Activated CD8-positive, alpha-beta T cell treated with anti-CD3 and anti-CD28 coated beads, Interleukin-2, amount 10 ng/mL, durations not matched to agents 7 days and 5 days (primary cell): ENCODE data around the gene COX8C. TPM values are rescaled to one million over a fixed set of nuclear protein-coding genes. Genes with fewer than 3 reads are reported as not detected.
"Not testable (repeated sequence)": the region's sequence is repeated elsewhere in the genome, so short reads cannot be mapped to it uniquely, and the experiment has no call there.

Source experiments
- ATAC-seq: fragments of 150-1000 bp; cut with Tn5 transposase; one replicate; pipeline ENCODE4 v1.10.0; 2021; ENCODE audit warnings: moderate library complexity
- CTCF ChIA-PET: fragments of 350-600 bp; sonication (Branson Sonifier 250); formaldehyde crosslinking; loops from one replicate; lab custom pipeline; 2021; ENCODE audit warnings: antibody characterized with exemption; lab: Charles Lee
- POLR2A ChIA-PET: fragments of 350-600 bp; sonication (Branson Sonifier 250); formaldehyde crosslinking; loops from one replicate; lab custom pipeline; 2021; ENCODE audit warnings: antibody characterized with exemption; lab: Charles Lee
- DNase-seq: peaks from one replicate; pipeline ENCODE4 v3.0.0-alpha.2; 2020
- H3K27ac Mint-ChIP-seq: one replicate; pipeline ENCODE4 v1.8.0; 2021; ENCODE audit warnings: mild to moderate bottlenecking, mixed read lengths
- H3K27me3 Mint-ChIP-seq: one replicate; pipeline ENCODE4 v1.8.0; 2021; ENCODE audit warnings: low read depth, mixed read lengths
- H3K36me3 Mint-ChIP-seq: one replicate; pipeline ENCODE4 v1.8.0; 2021; ENCODE audit warnings: low read depth, mixed read lengths
- H3K4me1 Mint-ChIP-seq: one replicate; pipeline ENCODE4 v1.8.0; 2021; ENCODE audit warnings: low read depth, mixed read lengths
- H3K4me3 Mint-ChIP-seq: one replicate; pipeline ENCODE4 v1.8.0; 2021; ENCODE audit warnings: mild to moderate bottlenecking, mixed read lengths
- H3K9me3 Mint-ChIP-seq: one replicate; pipeline ENCODE4 v1.8.0; 2022; ENCODE audit warnings: mixed read lengths; ENCODE audit not compliant: insufficient read depth
- total RNA-seq, 2 experiments: library from RNA; stranded (reverse); gene quantifications; one replicate each; pipeline ENCODE4 v1.2.3, GENCODE V29; 2021

COX8C gene
- total RNA-seq, 2 experiments from 2014 or later: not detected

DNA sequence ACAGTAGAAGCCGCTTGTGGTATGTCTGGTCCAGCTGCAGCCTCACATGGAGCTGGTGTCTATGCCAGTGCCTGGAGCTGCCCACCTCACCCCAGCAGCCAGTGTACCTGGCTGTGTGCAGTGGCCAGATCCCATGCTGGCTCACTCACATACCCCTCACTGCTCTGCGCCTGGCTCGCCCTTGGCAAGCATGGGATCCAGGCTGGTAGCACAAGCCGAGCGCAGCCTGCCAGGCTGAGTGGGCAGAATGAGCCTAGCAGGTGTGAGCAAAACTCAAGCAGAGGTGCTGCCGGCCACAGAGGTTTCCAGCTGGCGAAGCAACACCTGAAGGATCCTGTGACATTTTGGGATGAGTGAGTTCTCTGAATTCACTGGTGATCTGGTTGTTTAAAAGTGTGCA lies 9.1 kb upstream of the COX8C start:
- H3K9me3 Mint-ChIP-seq: peaks cover 8% of the 10 kb centered on the region
- no peak overlapping the region for H3K4me3 Mint-ChIP-seq
- no peak for DNase-seq
- H3K27ac Mint-ChIP-seq: no peak overlapping the region
- peaks cover 8% of the 10 kb centered on the region for H3K4me1 Mint-ChIP-seq
- H3K27me3 Mint-ChIP-seq: no peaks in the 10 kb centered on the region
- H3K36me3 Mint-ChIP-seq: peaks cover 2% of the 10 kb centered on the region
- ChIA-PET CTCF (interaction anchor here (1.0 kb wide), 1 partner anchor 20 kb away, joined by 3 read pairs; no protein-coding TSS in a partner anchor), POLR2A (no interaction called here)
- no peak for ATAC-seq

DNA sequence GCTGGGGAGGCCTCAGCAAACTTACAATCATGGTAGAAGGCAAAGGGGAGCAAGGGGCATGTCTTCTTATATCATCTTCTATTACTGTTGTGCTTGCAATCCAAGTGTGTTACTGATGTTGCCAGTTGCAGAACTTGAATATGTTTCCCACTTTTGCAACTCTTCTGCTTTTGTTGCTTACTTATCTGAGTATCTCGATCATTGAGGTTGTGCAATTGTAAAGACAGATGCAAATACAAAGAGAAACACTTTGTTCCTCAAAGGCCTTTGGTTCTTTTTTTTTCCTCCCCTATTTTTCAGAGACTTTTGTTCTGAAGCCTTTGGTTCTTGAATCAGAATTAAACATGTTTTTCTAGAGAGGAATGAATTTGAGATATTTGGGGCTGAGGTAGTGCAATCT lies 3.7 kb upstream of the COX8C start:
- DNase-seq (no peak), ATAC-seq (no peak)
- CTCF ChIA-PET: interaction anchor here (0.6 kb wide), 1 partner anchor 12 kb away, joined by 4 read pairs; no protein-coding TSS in a partner anchor
- Mint-ChIP-seq H3K4me3 (no peak overlapping the region), H3K27ac (no peak overlapping the region), H3K27me3 (no peaks in the 10 kb centered on the region), H3K9me3 (peaks cover 8% of the 10 kb centered on the region), H3K36me3 (peaks cover 2% of the 10 kb centered on the region), H3K4me1 (no peaks in the 10 kb centered on the region)
- POLR2A ChIA-PET: no interaction called here

DNA sequence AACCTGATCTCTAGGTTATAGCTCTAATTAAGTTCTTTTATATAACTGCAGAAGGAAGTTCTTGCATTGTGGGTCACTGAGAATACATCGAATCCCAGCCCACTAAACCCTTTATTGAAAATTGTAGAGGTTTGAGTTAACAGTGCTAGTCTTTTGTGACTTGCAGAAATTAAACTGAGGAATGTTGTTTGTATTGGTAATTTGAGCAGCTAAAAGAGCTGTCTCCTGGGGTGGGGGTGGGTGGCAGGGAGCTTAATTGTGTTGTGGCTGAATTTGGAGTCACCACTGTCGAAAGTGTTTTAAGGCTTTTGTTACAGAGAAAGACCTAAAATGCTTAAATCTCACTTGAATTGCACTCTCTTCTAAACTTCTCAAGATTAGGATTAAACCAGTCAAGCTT lies 3.2 kb upstream of the COX8C start:
- Mint-ChIP-seq H3K27me3 (peaks cover under 1% of the 10 kb centered on the region), H3K4me3 (no peak overlapping the region), H3K27ac (no peak overlapping the region), H3K9me3 (peaks cover 8% of the 10 kb centered on the region), H3K4me1 (no peaks in the 10 kb centered on the region), H3K36me3 (peaks cover 2% of the 10 kb centered on the region)
- ChIA-PET POLR2A (no interaction called here), CTCF (interaction anchor here (0.6 kb wide), 1 partner anchor 11 kb away, joined by 4 read pairs; no protein-coding TSS in a partner anchor)
- DNase-seq (no peak), ATAC-seq (no peak)

DNA sequence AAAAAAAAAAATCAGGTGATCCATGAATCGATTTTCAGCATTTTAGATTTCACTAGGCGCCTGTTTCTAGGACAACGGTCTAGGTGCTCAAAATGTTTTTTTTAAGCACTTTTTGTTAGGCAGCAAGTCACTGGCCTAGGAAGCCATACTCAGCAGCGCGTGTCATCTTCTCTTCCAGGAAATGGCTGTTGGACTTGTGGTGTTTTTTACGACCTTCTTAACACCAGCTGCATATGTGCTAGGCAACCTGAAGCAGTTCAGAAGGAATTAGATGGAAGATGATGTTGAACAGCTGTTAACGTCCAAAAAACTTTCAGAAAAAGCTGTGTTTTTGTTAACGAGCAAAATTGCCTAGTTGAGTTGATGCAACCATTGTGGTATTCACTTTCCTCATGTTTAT lies 868 bp downstream of the COX8C start:
- no peaks in the 10 kb centered on the region for H3K4me1 Mint-ChIP-seq
- CTCF ChIA-PET: no interaction called here
- ATAC-seq: no peak

DNA sequence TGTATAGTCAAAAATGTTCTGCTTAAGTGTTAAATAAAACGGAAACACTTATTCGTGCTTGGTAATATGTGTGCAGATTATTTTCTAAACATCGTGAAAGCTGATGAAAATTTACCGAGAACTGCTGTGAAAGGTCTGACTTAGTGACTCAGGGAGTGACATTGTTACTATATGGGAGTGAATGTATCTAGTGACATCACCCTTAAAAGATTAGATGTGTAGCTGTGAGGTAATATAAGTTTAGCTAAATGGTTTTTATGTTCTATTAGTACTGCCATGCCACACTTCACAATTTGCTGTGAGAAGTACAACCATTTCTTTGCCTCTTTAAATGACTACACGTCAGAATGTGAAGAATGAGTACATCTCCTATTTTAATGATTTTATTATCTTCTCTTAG lies 1.3 kb downstream of the COX8C start:
- Mint-ChIP-seq H3K9me3 (no peaks in the 10 kb centered on the region), H3K4me1 (no peaks in the 10 kb centered on the region), H3K27me3 (peaks cover 6% of the 10 kb centered on the region), H3K36me3 (no peaks in the 10 kb centered on the region), H3K4me3 (no peak overlapping the region), H3K27ac (no peak overlapping the region)
- DNase-seq: no peak
- ChIA-PET POLR2A (no interaction called here), CTCF (no interaction called here)
- ATAC-seq: no peak

More for the DNA sequence above, 868 bp downstream of the COX8C start:
- Mint-ChIP-seq H3K27me3 (peaks cover 5% of the 10 kb centered on the region), H3K36me3 (no peaks in the 10 kb centered on the region), H3K4me3 (no peak overlapping the region), H3K9me3 (no peaks in the 10 kb centered on the region), H3K27ac (no peak overlapping the region)
- POLR2A ChIA-PET: no interaction called here
- DNase-seq: no peak

DNA sequence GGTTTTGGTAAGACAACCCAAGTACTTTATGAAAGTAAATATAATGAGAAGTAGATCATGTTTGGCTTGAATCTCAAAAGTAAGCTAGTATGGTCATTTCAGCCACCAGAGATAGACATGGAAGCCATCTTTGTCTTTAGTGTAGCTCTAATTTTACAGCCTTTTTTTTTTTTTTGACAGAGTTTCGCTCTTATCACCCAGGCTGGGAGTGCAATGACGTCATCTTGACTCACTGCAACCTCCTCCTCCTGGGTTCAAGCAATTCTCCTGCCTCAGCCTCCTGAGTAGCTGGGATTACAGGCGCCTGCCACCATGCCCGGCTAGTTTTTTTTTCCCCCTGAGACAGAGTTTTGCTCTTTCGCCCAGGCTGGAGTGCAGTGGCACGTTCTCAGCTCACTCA lies 7.9 kb downstream of the COX8C start:
- H3K27me3 Mint-ChIP-seq: peaks cover 15% of the 10 kb centered on the region
- H3K4me3 Mint-ChIP-seq, H3K9me3 Mint-ChIP-seq, H3K4me1 Mint-ChIP-seq, H3K27ac Mint-ChIP-seq, ATAC-seq, H3K36me3 Mint-ChIP-seq, DNase-seq: not testable (repeated sequence)
- ChIA-PET CTCF (interaction anchor here (0.9 kb wide), 1 partner anchor 11 kb away, joined by 4 read pairs; no protein-coding TSS in a partner anchor), POLR2A (interaction anchor here (0.6 kb wide), 1 partner anchor 333 kb away, joined by 3 read pairs; no protein-coding TSS in a partner anchor)

DNA sequence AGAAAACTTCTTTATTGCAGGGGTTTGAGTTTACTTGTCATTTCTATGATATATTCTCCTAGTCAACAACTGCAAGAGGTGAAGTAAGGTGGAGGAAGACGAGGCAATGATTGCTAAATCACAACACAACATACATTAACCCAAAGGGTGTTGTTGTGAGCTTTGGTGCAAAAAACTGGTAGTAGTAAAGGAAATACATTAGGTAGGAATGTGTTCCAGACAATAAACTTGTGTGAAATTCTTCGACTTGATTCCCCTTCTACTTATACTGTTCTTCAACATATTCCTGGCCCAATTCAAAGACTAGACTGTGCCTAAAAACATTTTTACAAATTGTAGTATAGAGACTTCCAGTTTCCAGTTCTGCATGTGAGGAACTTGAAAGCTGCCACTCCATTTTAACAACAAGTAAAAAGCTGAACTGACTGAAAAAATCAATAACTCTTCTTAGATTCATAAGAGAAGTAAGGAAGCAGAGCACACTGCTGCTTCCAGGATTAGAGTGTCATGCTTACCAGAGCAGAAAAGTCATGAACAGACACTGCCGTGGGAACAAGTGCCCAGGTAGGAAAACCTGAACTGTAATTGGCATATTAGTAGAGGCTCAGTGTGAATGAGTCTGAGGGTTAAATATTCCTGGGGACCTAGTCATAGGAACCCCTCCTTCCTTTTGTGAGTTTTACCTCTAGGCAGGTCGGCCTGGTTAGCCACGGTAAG lies 22.2 kb downstream of the COX8C start:
- peaks cover 4% of the 10 kb centered on the region for H3K4me1 Mint-ChIP-seq
- POLR2A ChIA-PET: no interaction called here
- no peaks in the 10 kb centered on the region for H3K9me3 Mint-ChIP-seq
- no peak overlapping the region for H3K4me3 Mint-ChIP-seq
- H3K27me3 Mint-ChIP-seq: peaks cover 7% of the 10 kb centered on the region
- no peaks in the 10 kb centered on the region for H3K36me3 Mint-ChIP-seq
- no peak overlapping the region for H3K27ac Mint-ChIP-seq
- CTCF ChIA-PET: no interaction called here
- DNase-seq (no peak), ATAC-seq (no peak)

DNA sequence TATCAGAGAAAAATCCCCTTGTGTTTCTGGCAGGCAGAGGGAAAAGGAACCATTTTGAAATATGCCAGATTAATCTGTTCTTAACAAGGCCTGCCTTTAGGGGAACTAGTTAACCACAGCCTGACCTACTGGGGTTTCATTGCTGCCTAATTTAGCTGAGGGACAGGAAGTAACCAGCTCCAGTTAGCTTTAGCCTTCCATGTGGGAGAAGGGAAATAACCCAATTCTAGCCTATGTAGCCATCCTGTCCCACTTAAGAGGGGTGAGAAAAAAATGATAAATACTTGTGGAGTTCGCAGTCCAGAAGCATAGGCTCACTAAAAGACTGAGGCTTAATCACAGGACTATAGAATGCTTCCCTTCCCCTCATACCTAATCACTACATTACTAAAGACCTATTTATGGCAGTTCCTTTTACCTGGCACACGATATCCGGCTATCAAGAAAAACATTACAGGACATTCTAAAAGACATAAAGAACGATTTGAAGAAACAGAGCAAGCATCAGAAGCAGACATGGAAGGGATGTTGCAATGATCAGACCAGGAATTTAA lies 22.8 kb downstream of the COX8C start:
- ChIA-PET CTCF (no interaction called here), POLR2A (no interaction called here)
- Mint-ChIP-seq H3K27ac (no peak overlapping the region), H3K36me3 (no peaks in the 10 kb centered on the region), H3K9me3 (no peaks in the 10 kb centered on the region), H3K27me3 (peaks cover 7% of the 10 kb centered on the region), H3K4me1 (peaks cover 4% of the 10 kb centered on the region), H3K4me3 (no peak overlapping the region)
- DNase-seq: no peak
- ATAC-seq: no peak

DNA sequence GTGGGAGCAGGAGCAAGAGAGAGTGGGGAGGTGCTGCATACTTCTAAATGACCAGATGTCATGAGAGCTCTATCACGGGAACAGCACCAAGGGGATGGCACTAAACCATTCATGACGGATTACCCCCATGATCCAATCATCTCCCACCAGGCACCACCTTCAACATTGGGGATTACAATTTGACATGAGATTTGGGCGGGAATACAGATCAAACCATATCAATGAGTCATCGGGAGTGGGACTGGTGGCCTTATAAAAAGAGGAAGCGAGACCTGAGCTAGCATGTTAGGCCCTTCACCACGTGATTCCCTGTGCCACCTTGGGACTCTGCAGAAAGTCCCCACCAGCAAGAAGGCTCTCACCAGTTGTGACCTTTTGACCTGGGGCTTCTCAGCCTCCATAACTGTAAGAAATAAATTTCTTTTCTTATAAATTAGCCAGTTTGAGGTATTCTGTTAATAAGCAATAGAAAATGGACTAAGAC lies 28.7 kb downstream of the COX8C start:
- Mint-ChIP-seq H3K27me3 (peaks cover 21% of the 10 kb centered on the region), H3K36me3 (no peaks in the 10 kb centered on the region), H3K4me3 (no peak overlapping the region), H3K9me3 (no peaks in the 10 kb centered on the region), H3K27ac (no peak overlapping the region), H3K4me1 (no peaks in the 10 kb centered on the region)
- POLR2A ChIA-PET: no interaction called here
- CTCF ChIA-PET: no interaction called here
- DNase-seq (no peak), ATAC-seq (no peak)

DNA sequence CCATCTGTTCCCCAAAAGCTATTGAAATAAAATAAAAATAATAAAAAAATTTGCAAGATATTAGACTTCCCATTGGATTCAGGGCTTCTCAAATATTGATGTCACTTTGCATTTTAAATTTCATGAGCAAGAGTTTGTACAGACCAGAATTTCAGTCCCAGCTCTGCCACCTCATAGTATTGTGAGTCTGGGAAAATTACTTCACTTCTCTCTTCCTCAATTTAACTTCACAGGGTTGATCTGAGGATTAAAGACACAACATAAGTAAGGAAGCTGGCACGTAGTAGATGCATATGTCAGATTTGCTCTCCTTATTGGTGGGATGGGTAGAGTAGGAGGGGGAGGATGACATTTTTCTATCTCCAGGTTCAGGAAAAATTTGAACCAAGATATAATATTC lies 32.8 kb downstream of the COX8C start:
- POLR2A ChIA-PET: no interaction called here
- Mint-ChIP-seq H3K4me3 (no peak overlapping the region), H3K4me1 (no peaks in the 10 kb centered on the region), H3K36me3 (no peaks in the 10 kb centered on the region), H3K27me3 (peaks cover 44% of the 10 kb centered on the region), H3K27ac (no peak overlapping the region), H3K9me3 (no peaks in the 10 kb centered on the region)
- DNase-seq (no peak), ATAC-seq (no peak)
- CTCF ChIA-PET: no interaction called here

DNA sequence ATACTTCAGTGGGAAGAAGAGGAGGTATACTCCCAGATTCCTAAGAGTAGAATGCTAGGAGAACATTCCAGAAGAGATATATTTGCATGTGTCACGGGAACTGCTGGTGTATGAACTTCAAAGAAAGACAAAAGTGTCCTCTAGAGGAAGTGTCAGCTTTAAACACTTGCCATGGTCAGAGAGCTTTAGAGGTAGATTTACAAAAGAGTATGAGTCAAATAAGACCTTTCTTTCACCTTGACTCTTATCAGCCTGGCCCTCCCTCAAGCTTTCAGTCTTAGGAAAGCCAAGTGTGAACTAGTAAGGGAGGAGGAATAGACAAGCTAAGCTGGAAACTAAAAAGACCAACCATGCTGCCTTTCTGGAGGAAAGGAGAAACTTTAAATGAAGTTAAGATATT lies 34.7 kb downstream of the COX8C start:
- Mint-ChIP-seq H3K4me3 (no peak overlapping the region), H3K4me1 (no peaks in the 10 kb centered on the region), H3K27ac (no peak overlapping the region), H3K27me3 (peaks cover 53% of the 10 kb centered on the region), H3K9me3 (no peaks in the 10 kb centered on the region), H3K36me3 (no peaks in the 10 kb centered on the region)
- ATAC-seq (no peak), DNase-seq (no peak)
- ChIA-PET CTCF (no interaction called here), POLR2A (no interaction called here)

DNA sequence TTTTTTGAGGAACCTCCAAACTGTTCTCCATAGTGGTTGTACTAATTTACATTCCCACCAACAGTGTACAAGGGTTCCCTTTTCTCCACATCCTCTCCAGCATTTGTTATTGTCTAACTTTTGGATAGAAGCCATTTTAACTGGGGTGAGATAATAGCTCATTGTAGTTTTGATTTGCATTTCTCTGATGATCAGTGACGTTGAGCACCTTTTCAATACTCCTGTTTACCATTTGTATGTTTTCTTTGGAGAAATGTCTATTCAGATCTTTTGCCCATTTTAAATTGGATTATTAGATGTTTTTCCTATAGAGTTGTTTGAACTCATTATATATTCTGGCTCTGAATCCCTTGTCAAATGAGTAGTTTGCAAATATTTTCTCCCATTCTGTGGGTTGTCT lies 37.3 kb downstream of the COX8C start:
- peaks cover 51% of the 10 kb centered on the region for H3K27me3 Mint-ChIP-seq
- ATAC-seq, CTCF ChIA-PET, H3K9me3 Mint-ChIP-seq, POLR2A ChIA-PET, H3K4me1 Mint-ChIP-seq, DNase-seq, H3K27ac Mint-ChIP-seq, H3K36me3 Mint-ChIP-seq, H3K4me3 Mint-ChIP-seq: not testable (repeated sequence)
